KOPT-K1 (cell line): ENCODE results near the gene ADAMTS2.

Source experiments
- H3K27ac ChIP-seq: fragments of 200-600 bp; sonication (generic); 2 replicates; pipeline ENCODE4 v1.5.1; 2016; ENCODE audit warnings: antibody characterized with exemption, mild to moderate bottlenecking, low read depth, low read length; ENCODE audit not compliant: poor library complexity, severe bottlenecking
- H3K36me3 ChIP-seq: fragments of 200-600 bp; sonication (generic); 2 replicates; pipeline ENCODE4 v1.5.1; 2017; ENCODE audit warnings: antibody characterized with exemption, mild to moderate bottlenecking, low read length, moderate library complexity; ENCODE audit not compliant: insufficient read depth
- H3K9me3 ChIP-seq: fragments of 200-600 bp; sonication (generic); 2 replicates; pipeline ENCODE4 v1.5.1; 2017; ENCODE audit warnings: antibody characterized with exemption, low read length, mild to moderate bottlenecking; ENCODE audit not compliant: insufficient read depth, poor library complexity, severe bottlenecking

ADAMTS2 gene

GRCh38 chr5:179154991-179155955 lies 190.0 kb downstream of the ADAMTS2 start:
- Histone ChIP-seq H3K27ac (no peak overlapping the region), H3K36me3 (no peaks in the 10 kb centered on the region), H3K9me3 (peaks cover 5% of the 10 kb centered on the region)

- Histone ChIP-seq H3K36me3 (no peaks in the 10 kb centered on the region), H3K27ac (no peak overlapping the region), H3K9me3 (peaks cover 4% of the 10 kb centered on the region)
Measured at GRCh38 chr5:179154346-179154990, 190.8 kb downstream of the ADAMTS2 start.

GRCh38 chr5:179153921-179154345 lies 191.3 kb downstream of the ADAMTS2 start:
- H3K36me3 ChIP-seq = no peaks in the 10 kb centered on the region
- no peak overlapping the region for H3K27ac ChIP-seq
- no peaks in the 10 kb centered on the region for H3K9me3 ChIP-seq

- no peaks in the 10 kb centered on the region for H3K9me3 ChIP-seq
- no peak overlapping the region for H3K27ac ChIP-seq
- no peaks in the 10 kb centered on the region for H3K36me3 ChIP-seq
Measured at GRCh38 chr5:179153341-179153901, 191.8 kb downstream of the ADAMTS2 start.

GRCh38 chr5:179152941-179153340 lies 192.3 kb downstream of the ADAMTS2 start:
- H3K27ac ChIP-seq = no peak overlapping the region
- H3K36me3 ChIP-seq = no peaks in the 10 kb centered on the region
- no peaks in the 10 kb centered on the region for H3K9me3 ChIP-seq

- Histone ChIP-seq H3K36me3 (no peaks in the 10 kb centered on the region), H3K27ac (no peak overlapping the region), H3K9me3 (no peaks in the 10 kb centered on the region)
Measured at GRCh38 chr5:179152144-179152895, 192.9 kb downstream of the ADAMTS2 start.

GRCh38 chr5:179151286-179152118 lies 193.8 kb downstream of the ADAMTS2 start:
- no peaks in the 10 kb centered on the region for H3K9me3 ChIP-seq
- H3K27ac ChIP-seq = no peak overlapping the region
- no peaks in the 10 kb centered on the region for H3K36me3 ChIP-seq

GRCh38 chr5:179150011-179150410 lies 195.2 kb downstream of the ADAMTS2 start:
- H3K27ac ChIP-seq = no peak overlapping the region
- no peaks in the 10 kb centered on the region for H3K9me3 ChIP-seq
- no peaks in the 10 kb centered on the region for H3K36me3 ChIP-seq

- Histone ChIP-seq H3K9me3 (no peaks in the 10 kb centered on the region), H3K27ac (no peak overlapping the region), H3K36me3 (no peaks in the 10 kb centered on the region)
Measured at GRCh38 chr5:179149278-179149677, 196.0 kb downstream of the ADAMTS2 start.

GRCh38 chr5:179148703-179149170 lies 196.5 kb downstream of the ADAMTS2 start:
- Histone ChIP-seq H3K9me3 (no peaks in the 10 kb centered on the region), H3K27ac (no peak overlapping the region)

GRCh38 chr5:179147991-179148702 lies 197.1 kb downstream of the ADAMTS2 start:
- no peaks in the 10 kb centered on the region for H3K36me3 ChIP-seq
- H3K9me3 ChIP-seq = no peaks in the 10 kb centered on the region
- H3K27ac ChIP-seq = no peak overlapping the region

More at GRCh38 chr5:179148703-179149170, 196.5 kb downstream of the ADAMTS2 start:
- no peaks in the 10 kb centered on the region for H3K36me3 ChIP-seq

- Histone ChIP-seq H3K27ac (no peak overlapping the region), H3K9me3 (no peaks in the 10 kb centered on the region), H3K36me3 (no peaks in the 10 kb centered on the region)
Measured at GRCh38 chr5:179146277-179146676, 199.0 kb downstream of the ADAMTS2 start.

- Histone ChIP-seq H3K27ac (no peak overlapping the region), H3K9me3 (no peaks in the 10 kb centered on the region), H3K36me3 (no peaks in the 10 kb centered on the region)
Measured at GRCh38 chr5:179143446-179143845, 201.8 kb downstream of the ADAMTS2 start.
